VCaP (cell line): ENCODE data around the gene CREB3L2.

Experiments
- H3K27ac ChIP-seq: fragments of 450-650 bp; 2 replicates; pipeline ENCODE4 v1.5.1; 2017
- TF ChIP-seq, protein P1 (sequence below): fragments of 450-650 bp; conservative IDR thresholded peaks from 2 replicates; pipeline ENCODE4 v1.5.1; 2017; ENCODE audit warnings: mild to moderate bottlenecking, moderate library complexity

Gene CREB3L2

DNA sequence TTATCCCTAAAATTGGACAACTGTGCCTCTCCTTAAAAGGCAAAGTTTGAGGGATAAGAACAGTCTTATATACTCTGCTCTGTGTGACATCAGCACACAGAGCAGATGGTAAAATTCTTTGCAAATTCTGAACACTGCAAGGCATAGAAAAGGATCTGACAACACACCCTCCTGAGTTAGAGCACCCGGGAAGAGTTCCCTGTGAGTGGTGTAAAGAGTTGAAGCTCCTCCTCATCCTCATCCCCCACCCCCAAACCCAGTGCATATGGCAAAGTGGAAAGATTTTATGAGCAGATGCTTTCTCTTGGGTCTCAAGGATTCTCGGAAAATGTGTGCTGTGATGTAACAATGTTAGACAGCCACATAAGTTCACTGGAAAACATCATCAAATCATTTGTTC is 115.1 kb downstream of the CREB3L2 start:
- H3K27ac ChIP-seq = no peak overlapping the region

DNA sequence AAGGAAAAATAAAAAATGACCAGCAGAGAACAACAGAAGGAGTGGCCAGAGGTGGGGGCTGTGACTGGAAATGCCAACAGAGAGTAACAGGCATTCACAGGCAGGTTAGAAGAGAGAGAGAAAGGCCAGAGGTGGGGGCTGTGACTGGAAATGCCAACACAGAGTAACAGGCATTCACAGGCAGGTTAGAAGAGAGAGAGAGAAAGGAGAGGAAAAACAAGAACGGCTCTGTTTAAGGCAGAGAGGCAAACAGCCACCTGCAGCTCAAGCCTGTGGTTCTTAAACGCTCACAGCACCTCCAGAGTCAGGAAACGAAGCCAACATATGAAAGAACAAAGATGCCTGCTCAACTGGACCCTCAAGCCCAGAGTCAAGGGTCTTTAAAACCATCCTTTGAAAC is 115.6 kb downstream of the CREB3L2 start:
- H3K27ac ChIP-seq = no peak overlapping the region
- TF ChIP-seq, protein P1, sequence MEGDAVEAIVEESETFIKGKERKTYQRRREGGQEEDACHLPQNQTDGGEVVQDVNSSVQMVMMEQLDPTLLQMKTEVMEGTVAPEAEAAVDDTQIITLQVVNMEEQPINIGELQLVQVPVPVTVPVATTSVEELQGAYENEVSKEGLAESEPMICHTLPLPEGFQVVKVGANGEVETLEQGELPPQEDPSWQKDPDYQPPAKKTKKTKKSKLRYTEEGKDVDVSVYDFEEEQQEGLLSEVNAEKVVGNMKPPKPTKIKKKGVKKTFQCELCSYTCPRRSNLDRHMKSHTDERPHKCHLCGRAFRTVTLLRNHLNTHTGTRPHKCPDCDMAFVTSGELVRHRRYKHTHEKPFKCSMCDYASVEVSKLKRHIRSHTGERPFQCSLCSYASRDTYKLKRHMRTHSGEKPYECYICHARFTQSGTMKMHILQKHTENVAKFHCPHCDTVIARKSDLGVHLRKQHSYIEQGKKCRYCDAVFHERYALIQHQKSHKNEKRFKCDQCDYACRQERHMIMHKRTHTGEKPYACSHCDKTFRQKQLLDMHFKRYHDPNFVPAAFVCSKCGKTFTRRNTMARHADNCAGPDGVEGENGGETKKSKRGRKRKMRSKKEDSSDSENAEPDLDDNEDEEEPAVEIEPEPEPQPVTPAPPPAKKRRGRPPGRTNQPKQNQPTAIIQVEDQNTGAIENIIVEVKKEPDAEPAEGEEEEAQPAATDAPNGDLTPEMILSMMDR = no peak

More for the DNA sequence above, 115.1 kb downstream of the CREB3L2 start:
- TF ChIP-seq, protein P1 = no peak

DNA sequence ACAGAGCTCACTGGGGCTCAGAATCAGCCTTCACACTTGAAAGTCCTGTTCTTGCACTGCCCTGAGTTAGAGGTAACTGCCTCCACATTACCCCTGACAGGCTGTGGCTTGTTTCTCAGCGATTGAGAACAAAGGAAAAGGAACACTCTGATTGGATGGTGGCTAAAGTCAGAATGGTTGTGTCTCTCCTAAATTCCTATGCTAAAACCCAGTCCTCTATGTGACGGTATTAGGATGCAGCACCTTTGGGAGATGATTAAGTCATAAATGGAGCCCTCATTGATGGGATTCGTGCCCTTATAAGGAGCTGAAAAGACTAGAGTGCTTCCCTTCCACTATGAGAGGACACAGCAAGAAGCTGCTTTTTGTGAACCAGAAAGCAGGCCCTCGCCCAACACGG is 116.2 kb downstream of the CREB3L2 start:
- TF ChIP-seq, protein P1 = no peak
- no peak overlapping the region for H3K27ac ChIP-seq

DNA sequence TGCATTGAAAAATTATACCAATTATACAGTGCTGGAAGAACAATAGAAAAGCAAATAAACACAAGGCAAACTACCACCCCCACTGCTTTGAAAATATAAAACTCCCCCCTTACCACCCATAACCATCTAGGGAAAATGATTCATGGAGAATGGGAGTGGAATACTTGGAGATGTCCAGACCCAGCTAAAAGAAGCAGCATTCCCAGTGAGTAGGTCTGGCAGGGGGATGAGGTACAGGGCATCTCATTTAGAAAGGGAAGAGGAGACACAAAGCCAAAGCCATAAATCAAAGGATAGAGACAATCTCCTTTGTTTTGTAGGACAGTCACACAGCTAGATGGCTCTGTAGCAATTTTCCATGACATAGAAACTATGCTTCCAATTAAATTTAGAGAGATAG is 119.1 kb downstream of the CREB3L2 start:
- H3K27ac ChIP-seq = no peak overlapping the region
- TF ChIP-seq, protein P1 = no peak

DNA sequence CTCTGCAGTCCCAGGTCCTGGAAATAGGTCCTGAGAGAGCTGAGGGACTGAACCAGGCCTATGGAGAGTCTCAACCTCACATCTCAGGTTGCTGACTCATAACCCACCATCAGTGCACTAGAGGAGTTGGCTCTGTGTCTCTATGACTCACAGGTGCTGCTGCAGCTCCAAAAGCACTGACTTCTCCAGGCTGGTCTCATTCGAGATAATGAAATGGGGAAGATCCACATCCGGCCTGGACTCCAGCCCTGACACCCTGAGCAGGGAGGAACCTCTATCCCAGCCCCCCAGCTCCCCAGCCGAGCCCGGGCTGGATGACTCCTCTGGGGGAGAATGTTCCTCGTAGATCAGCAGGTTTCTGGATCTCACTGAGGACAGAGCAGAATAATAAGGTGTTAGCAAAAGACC is 119.6 kb downstream of the CREB3L2 start:
- TF ChIP-seq, protein P1 = no peak
- no peak overlapping the region for H3K27ac ChIP-seq

DNA sequence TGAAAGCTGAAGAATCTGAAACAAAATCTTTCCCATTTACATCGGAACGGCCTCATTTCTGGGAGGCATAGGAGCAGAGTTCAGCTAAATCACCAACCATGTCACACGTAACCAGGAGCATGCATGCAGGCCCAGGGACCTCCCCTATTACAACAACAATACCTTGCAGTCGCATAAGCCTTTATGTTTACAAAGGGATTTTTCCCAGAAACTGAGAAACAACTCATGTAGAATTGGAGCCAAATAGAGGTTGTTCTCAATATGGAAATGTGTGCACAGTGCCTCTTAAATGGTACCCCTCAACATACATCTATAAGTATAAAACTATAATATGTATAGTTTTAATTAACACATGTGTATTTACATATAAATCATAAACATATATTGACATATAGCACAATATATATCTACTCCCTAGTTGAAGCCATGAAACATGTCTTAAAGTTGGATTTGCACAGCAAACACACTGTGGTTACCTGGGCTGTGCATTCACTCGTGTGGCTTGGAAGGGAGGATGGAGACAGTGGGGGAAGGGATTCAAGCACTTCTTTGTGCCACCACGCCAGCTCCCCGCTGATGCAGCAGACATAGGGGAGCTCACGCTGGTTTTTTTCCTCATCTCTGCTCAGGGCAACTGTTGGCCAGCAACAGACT is 120.2 kb downstream of the CREB3L2 start:
- TF ChIP-seq, protein P1 = no peak
- H3K27ac ChIP-seq = no peak overlapping the region

DNA sequence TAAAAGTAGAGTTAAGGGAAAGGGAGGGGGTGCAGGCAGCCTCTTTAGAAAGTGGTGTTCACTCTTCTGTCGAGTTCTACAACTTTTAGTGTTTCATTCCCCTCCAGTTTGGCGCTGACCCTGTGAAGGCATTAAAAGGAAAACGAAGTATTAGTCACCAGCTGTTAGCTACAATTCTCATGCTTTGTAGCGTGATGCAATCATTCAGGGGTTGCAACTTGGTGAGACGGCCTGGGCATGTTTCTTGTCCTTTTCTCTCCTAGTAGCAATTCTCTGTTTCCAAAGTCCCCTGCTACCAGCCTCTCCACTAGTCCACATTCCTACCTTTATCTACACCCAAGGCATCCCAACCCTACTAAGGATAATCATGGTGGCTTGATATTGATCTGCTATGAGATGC is 121.5 kb downstream of the CREB3L2 start:
- TF ChIP-seq, protein P1 = no peak
- H3K27ac ChIP-seq = no peak overlapping the region
